A549 treated with DMSO at 1 μM for 4 hours (cell line): Measurements from ENCODE around the gene OR10G2. TPM values are rescaled to one million over a fixed set of nuclear protein-coding genes. Genes with fewer than 3 reads are reported as not detected.

Experiments used
- total RNA-seq: library from RNA; stranded (reverse); fragments of 200-300 nt; extraction: Qiagen RNA extraction; gene quantifications from 5 replicates; pipeline ENCODE4 v1.2.3, GENCODE V29; 2022; ENCODE audit warnings: low read depth

Gene OR10G2, protein sequence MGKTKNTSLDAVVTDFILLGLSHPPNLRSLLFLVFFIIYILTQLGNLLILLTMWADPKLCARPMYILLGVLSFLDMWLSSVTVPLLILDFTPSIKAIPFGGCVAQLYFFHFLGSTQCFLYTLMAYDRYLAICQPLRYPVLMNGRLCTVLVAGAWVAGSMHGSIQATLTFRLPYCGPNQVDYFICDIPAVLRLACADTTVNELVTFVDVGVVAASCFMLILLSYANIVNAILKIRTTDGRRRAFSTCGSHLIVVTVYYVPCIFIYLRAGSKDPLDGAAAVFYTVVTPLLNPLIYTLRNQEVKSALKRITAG
- not detected in 5 replicates for total RNA-seq

DNA sequence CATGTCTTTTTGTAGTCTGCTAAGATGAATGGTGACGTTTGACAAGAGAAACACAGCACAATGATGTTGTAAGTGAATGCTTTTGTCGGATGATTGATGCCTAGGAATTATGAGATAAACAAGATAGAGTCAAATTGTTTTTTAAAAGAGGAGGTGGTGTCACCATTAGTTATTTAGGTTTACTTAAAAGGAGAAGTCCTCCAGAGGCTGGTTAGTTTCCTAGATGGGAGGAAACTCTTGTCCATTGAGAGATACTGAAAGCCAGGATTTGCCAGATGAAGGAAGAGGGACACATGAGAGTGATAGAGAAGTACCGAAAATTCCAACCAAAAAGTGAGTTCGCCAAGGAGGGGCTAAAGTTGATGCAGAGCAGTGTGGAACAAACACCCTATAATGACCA, at the start of gene OR10G2:
OR10G2 (minus strand) TSS at position 101 of the 400 bp plus-strand sequence; CDS start at position 3, 98 bp downstream.

GRCh38 chr14:21673718-21674117, 39.0 kb upstream of the OR10G2 start, which contains the start of gene OR4E1:
OR4E1 (minus strand) TSS chr14:21673818; CDS start chr14:21670935, 2,883 bp downstream.

DNA sequence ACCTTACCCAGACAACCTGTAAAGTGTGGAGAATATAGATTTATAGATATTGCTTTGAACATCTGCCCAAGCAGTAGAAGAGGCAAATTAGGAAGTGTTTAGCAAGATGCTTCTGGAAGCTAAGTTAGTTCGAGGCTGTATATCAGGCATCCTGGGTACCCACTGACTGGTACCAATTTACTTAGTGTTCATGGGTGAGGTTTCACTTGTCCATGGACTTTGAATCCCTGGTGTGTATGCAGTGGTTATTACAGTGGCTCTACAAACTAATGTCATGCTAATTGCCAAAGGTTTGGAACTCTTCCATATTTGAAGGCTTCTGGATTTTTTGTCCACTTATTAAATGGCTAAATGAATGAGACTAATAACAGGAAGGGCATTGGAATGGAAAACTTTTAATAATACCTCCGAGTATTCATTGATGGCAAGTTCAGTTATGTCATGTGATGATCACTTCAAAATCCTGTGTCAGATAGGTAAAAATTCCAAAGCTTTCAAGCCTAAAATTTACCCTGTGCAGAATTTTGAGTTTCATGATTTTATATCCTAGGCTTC, 18.7 kb upstream of the OR10G2 start, which contains the start of gene OR4E2:
OR4E2 (plus strand) TSS at position 505 of the 555 bp plus-strand sequence. CDS start 11,248 bp downstream, outside the sequence.

Other genes with a start within 250 kb of the OR10G2 start
- 40.1 to 45.5 TPM (median 41.5 TPM) in 5 replicates for gene CHD8, start 178.8 kb downstream of the OR10G2 start, total RNA-seq
- gene RAB2B, start 158.0 kb downstream of the OR10G2 start, total RNA-seq, result 13.3 to 16.6 TPM (median 14.4 TPM) in 5 replicates
- 65.3 to 76.8 TPM (median 68.1 TPM) in 5 replicates for gene TOX4, start 157.7 kb downstream of the OR10G2 start, total RNA-seq
- gene METTL3, start 123.6 kb downstream of the OR10G2 start, total RNA-seq, result 39.3 to 55.4 TPM (median 53.2 TPM) in 5 replicates
- 0.89 to 1.3 TPM (median 1.0 TPM) in 5 replicates for gene SALL2, start 108.6 kb downstream of the OR10G2 start, total RNA-seq
- not detected in 5 replicates for gene OR10G3, start 54.9 kb downstream of the OR10G2 start, total RNA-seq
- gene OR4E2, start 18.9 kb upstream of the OR10G2 start, total RNA-seq, result not detected in 5 replicates
- not detected in 5 replicates for gene OR4E1, start 38.9 kb upstream of the OR10G2 start, total RNA-seq